NCI-H226 (cell line): ENCODE measurements around the gene RAD52.

Source experiments
- DNase-seq: peaks from one replicate; pipeline ENCODE4 v3.0.0-alpha.2; 2015

Gene RAD52

GRCh38 chr12:865614-866013 lies 83.9 kb downstream of the RAD52 start:
- DNase-seq = no peak

- DNase-seq = no peak
Measured at GRCh38 chr12:863285-863684, 86.2 kb downstream of the RAD52 start.

- DNase-seq = no peak
Measured at GRCh38 chr12:862303-862911, 87.1 kb downstream of the RAD52 start.
